ENCODE measurements around the gene MACROD2.
"Not testable (repeated sequence)": the region's sequence is repeated elsewhere in the genome, so short reads cannot be mapped to it uniquely, and the experiment has no call there.

The MACROD2 gene

GRCh38 chr20:14981486-14981885 is 986.2 kb downstream of the MACROD2 start:
- DNase-seq, result not testable (repeated sequence)

DNA sequence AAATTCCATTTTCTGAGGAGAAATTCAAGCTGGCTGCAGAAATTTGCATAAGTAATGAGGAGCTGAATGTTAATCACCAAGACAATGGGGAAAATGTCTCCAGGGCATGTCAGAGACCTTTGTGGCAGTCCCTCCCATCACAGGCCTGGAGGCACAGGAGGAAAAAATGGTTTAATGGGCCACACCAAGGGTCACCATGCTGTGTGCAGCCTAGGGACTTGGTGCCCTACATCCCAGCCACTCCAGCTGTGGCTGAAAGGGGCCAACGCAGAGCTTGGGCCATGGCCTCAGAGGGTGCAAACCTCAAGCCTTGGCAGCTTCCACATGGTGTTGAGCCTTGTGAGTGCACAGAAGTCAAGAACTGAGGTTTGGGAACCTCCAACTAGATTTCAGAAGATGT is 987.0 kb downstream of the MACROD2 start:
- DNase-seq, result not testable (repeated sequence)

DNA sequence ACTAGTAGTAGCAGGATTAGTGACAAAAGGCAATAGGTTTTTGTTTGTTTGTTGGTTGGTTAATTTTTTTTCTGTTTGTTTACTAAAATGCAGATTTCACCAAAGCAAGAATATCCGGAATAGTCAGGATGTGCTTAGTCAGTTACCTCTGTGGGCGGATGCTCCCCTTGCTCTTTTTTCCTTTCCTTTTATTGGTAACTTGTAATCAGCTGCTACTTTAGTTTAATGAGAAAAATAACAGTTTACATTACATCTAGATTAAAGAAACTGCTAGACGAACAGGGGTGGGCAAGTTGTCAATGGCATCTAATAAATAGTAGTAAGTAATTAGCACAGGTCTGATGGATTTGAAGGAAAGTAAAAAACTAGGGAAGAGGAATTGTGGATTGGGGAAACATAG is 989.0 kb downstream of the MACROD2 start:
- no peak for DNase-seq

DNA sequence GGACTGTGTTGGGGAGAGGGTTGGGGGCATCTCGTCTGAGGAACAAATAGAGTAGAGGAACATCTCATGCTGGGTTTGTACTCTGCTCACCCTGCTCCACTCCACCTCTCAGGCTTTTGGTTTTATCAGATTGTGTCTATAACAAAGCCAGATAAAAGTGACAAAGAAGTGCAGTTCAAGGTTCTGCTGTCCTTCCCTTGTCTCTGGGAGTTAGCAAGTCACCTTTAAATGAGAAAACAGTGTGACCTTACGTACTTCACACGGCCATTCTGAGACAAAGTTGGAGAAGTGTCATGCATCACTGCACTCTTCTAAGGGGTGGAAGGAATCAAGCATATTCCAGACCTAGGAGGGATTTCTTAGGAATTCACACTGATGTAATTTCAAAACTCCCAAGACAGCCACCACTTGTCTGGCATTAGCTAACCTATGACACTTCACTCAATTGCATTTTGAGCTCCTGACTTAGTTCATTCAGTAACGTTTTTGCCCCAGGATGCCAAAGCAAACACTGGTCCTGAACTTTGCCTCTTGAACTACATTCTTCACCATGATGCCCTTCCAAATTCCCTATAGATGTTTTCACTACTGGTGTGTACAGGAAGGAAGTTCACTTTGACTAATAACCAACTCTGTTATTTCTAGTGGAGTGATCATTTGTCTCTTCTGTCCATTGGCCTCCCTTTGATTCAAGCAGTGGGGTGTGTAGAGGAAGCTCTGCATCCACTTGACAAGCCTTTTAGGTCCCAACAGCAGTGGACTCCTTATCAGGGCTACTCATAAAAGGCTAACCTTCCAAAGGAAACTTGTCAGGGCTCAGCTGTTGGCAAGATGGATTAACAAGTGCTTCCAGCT is 989.7 kb downstream of the MACROD2 start:
- DNase-seq, result no peak

DNA sequence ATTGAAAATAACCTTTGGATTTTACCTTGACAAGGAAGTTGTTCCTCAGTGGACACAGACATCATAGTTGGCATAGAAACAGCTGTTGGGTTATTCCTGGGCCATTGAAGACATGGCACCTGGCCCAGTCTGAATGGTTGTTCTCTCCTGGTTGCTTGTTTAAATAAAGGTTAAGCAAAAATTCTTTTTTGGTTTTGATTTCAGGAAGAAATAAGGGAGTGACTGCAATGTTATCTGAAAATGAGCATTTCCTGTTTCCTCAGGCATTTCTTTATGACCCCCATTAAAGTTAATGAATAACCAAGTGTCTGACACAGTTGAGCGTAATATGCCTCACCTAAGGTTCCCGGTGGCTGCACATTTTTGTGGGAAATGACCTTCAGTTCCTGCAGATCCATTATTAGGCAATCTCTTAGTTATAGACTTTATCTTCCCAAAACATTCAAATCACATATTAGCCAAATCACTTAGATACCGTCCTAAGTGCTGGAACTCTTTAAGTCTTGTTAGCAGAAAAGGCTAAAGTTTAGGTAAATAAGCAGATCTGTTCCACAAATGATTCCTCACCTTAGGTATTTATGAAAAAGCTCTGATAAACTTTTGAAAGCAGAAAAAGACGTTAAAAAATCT is 990.8 kb downstream of the MACROD2 start:
- DNase-seq, result no peak

GRCh38 chr20:14986656-14987055 is 991.3 kb downstream of the MACROD2 start:
- no peak for DNase-seq

- no peak for DNase-seq
Measured at GRCh38 chr20:14989535-14990290, 994.4 kb downstream of the MACROD2 start.

DNA sequence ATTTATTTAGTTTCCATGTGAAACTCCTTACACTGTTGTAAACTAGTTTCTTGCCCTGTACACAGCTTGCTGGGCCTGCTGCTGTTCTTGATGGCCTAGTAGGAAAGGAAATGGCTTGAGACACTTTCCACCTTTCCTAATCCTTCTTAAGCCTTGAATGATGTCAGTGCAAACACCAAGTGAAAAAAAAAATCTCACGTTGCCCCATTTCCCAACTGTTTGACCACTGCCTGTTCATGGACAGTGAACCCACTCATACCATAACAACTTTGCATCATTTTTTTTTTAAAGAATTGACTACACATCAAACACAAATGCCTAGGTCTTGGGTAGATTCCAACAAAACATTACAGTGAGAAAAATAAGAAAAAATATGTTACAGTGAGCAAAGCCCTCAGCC is 995.7 kb downstream of the MACROD2 start:
- DNase-seq, result no peak

GRCh38 chr20:14992153-14992552 is 996.8 kb downstream of the MACROD2 start:
- no peak for DNase-seq

DNA sequence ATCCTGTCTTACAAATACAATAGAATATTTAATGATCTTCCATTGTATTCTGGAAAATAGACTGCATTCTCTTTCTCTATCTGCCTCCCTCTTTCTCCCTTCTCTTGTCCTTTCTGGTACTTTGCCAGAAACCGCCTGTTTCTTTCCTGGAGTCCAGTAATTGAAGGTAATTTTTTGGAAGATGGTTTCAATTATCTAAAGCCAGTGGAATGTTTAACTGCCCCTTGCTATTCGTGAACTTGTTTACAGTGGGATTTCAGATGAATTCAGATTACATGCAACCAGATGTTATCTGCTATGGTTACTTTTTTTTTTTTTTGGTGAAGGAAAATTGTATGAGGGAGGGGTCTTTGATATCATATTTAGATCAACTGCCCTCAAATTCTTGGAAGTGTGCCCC is 997.6 kb downstream of the MACROD2 start:
- DNase-seq, result no peak

DNA sequence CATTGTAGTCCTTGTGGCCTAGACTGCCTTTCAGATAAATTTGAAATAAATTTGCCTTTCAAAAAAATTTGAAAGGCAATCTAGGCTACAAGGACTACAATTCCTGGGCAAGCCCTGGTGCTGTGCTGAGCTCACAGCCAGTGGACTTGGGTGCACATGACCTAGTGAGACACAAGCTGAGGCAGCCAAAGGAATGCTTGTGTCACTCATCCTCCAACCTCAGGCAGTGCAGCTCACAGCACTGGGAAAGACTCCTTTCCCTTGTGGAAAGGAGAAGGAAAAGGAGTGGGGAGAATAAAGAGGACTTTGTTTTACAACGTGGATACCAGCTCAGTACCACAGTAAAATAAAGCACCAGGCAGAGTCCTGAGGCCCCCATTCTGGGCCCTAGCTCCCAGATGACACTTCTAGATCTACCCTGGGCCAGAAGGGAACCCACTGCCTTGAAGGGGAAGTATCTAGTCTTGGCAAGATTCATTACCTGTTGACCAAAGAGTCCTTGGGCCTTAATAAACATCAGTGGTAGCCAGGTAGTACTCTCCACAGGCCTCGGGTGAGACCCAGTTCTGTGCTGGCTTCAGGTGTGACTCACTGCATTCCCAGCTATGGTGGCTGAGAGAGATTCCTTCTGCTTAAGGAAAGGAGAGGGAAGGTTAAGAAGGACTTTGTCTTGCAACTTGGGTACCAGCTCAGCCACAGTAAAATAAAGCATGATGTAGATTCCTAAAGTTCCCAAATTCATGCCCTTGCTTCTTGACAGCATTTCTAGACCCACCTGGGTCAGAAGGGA is 1001.8 kb downstream of the MACROD2 start:
- DNase-seq, result no peak

- no peak for DNase-seq
Measured at GRCh38 chr20:14997791-14998190, 1002.5 kb downstream of the MACROD2 start.

GRCh38 chr20:15005300-15005986 is 1010.1 kb downstream of the MACROD2 start:
- DNase-seq, result no peak

- no peak for DNase-seq
Measured at GRCh38 chr20:15011631-15012030, 1016.3 kb downstream of the MACROD2 start.

DNA sequence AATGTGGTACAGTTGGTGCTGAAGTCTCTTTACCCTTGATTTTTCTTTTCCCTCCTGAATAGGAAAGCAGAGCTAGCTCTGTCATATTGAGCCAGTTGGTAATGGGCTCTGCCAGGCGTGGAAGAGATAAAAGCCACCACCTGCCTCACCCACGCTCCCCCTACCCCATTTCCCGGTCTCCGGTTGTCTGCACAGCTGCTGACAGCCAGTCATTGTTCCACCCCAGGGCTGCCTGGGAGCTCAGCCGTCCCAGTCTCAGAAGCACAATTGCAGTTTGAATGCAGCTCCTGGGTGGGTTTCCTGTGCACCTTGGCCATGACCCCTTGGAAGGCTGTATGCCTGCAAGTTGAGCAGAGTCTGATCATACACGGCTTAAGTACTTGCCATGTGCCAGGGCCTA is 1017.2 kb downstream of the MACROD2 start:
- no peak for DNase-seq

- not testable (repeated sequence) for DNase-seq
Measured at GRCh38 chr20:15016875-15017274, 1021.6 kb downstream of the MACROD2 start.

DNA sequence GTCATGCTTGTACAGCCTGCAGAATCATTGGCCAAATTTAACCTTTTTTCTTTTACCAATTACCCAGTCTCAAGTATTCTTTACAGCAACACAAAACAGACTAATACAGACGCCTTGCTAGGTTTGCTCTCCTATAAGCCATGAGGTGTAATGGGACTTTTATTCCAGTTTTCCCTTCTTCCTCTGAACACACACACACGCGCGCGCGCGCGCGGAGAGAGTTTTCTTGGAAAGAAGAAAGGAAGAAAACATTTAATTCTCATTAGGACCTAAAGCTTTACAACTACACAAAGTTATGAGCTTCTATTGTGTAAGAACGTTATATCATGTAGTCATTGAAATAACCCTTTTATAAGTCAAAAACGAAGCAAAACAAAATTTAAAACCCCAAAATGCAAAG is 1023.6 kb downstream of the MACROD2 start:
- no peak for DNase-seq

DNA sequence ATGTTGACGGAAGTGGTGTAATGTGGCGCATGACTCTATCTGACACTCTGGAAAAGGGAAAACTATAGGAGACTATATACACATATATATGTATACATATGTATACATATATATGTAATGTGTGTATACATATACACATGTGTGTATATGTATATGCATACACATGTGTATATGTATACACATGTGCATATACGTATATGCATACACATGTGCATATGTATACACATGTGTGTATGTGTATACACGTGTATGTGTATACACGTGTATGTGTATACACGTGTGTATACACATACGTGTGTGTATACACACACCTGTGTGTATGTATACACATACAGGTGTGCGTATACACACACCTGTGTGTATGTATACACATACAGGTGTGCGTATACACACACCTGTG is 1025.5 kb downstream of the MACROD2 start:
- DNase-seq, result no peak

- no peak for DNase-seq
Measured at GRCh38 chr20:15022921-15023320, 1027.6 kb downstream of the MACROD2 start.

DNA sequence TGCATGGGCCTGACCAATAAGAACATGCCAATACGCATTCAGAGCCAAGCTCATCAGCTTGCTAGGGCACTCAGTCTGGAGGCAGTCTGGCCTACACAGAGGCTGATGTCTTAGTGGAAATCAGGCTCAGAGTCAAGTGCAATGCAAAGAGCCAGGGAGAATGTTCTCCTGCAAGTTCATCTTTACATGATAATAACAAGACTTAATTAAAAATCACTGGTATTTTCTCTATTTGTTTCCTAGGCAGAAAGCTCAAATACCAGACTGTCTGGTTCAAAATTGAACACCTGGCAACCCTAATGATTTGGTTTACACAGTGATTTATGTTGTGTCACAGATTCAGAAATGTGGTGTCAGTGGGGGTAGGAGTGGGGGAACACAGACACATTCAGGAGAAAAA is 1031.4 kb downstream of the MACROD2 start:
- DNase-seq, result no peak

GRCh38 chr20:15030826-15031225 is 1035.5 kb downstream of the MACROD2 start:
- DNase-seq, result no peak
